RCC 7860 (cell line): Measurements from ENCODE around the gene WDFY3.
"Not testable (repeated sequence)": the region's sequence is repeated elsewhere in the genome, so short reads cannot be mapped to it uniquely, and the experiment has no call there.

Experiments
- DNase-seq: peaks from one replicate; pipeline ENCODE4 v3.0.0-alpha.2; 2015; ENCODE audit warnings: low spot score
- FAIRE-seq: peaks from 2 replicates; lab custom pipeline; 2012; peaks lifted over from hg19 to GRCh38; lab: Jason Lieb, UNC

WDFY3 gene

DNA sequence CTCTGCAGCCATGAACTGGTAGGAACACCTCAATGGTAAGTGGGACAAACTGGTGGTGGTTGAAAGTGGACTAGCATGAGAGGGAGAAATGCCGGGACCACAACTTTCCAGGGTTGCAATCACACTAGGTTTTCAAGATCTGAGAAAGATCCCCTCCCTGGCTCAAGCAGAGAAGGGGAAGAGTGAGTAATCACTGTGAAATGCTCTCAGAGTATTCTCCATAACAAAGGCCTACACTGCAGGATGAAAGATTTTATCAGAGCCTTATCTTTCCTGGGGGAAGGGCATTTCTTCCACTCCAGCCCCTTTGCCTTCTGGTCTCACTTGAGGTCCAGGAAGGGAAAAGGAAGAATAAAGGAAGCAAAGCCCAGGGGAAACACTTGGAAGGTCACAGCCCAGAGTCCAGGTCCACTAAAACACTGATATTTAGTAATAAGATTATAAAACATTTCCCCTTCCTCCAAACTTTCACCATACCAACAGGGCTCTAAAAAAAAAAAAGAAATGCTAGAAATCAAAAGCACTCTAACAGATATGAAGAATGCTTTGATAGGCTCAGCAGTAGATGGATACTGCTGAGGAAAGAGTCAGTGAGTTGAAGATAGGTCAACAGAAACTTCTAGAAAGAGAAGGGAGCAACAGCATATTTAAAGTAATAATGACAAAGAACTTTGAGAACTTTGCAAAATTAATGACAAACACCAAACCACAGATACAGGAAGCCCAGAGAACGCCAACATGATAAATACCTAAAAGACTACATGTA is 95.9 kb downstream of the WDFY3 start:
- peak; percentile 73 for DNase-seq
- peak; percentile 77 for FAIRE-seq

DNA sequence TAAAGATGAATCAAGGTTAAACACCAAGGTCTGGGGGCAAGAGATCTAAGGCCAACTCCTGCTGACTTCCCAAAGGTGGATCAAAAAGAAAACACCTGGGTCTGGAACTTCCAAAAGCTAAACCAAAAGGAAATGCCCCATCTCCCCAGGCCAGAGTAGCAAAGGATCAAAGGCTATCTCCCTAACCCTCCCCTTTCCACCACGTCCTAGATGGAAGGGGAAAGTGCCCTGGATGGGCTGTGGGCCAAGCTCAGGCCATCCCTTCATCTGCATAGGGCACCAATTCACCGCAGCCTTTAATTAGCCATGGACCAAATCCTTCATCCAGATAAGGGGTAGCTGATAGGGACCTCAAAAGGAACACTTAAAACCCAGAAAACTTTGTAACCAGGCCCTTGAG is 100.2 kb downstream of the WDFY3 start:
- DNase-seq = no peak
- FAIRE-seq = no peak

DNA sequence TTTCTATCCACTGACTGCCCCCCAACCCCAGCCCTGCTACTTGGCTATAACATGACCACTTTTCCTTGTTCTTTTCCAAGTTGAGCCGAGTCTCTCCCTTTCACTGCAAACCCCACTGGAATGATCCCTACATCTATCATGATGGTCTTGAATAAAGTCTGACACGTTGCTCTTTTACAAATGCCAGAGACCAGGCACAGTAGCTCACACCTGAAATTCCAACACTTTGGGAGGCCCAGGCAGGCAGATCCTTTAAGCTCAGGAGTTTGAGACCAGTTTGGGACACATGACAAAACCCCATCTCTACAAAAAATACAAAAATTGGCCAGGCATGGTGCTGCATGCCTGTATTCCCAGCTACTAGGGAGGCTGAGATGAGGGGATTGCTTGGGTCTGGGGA is 100.9 kb downstream of the WDFY3 start:
- FAIRE-seq (no peak), DNase-seq (no peak)

DNA sequence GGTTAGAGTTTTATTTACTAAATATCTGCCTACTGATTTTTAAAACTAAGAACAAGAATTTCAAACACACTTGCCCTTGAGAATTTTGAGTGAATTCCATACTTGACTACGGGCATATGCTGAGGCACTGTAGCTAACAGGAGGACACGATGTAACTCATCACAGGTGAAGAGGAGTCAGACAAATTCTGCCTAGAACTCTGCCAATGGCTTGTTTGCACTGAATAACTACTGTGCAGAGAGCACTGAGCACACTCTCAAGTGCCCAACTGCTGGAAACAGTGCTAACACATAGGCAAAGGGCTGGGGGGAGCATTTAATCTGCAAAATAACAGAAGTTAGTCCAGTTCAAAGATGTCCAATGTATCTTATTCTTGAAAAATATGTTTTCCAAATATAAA is 104.4 kb downstream of the WDFY3 start:
- FAIRE-seq (no peak), DNase-seq (no peak)

DNA sequence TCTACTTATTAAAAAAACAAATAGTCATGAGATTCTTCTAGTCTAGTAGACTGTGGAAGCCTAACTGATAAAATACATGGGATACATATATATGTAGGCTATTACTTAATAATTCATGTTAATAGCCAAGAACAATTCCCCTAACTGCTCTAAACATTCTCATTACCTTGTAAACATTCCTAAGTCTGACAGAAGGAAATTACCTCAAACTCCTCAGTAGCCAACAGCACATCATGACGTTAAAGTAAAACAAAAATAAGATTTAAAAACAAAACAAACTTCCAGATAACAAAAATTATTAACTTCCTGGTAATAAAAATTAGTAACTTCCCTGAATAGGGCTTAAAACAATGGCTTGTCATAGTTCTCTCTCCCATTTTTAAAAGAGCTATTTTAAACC is 109.2 kb downstream of the WDFY3 start:
- DNase-seq = no peak
- no peak for FAIRE-seq

DNA sequence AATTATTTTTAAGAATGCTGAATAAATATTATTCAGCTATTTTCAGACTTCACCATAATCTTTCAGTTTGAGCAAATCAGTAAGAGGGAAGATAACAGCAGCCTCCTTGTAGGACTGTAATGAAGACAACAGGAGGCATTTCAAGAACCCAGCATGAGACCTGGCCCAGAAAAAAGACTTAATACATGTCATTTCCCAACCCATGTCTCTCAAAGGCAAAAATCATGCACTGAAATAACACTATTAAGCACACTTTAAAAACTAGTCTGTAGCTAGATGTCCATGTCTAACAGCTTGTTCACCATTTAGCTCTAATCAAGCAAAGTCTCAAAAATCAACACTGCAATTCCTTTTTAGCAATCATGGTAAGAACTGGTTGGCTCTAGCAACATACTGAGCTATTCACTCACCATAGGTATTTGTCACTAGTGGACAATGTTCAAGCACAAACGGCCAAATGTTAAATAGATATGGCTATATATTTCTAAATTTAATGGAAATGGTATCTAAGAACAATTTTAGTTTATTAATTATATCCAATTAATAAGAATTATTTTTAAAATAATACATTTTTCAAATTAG is 109.9 kb downstream of the WDFY3 start:
- FAIRE-seq = no peak

DNA sequence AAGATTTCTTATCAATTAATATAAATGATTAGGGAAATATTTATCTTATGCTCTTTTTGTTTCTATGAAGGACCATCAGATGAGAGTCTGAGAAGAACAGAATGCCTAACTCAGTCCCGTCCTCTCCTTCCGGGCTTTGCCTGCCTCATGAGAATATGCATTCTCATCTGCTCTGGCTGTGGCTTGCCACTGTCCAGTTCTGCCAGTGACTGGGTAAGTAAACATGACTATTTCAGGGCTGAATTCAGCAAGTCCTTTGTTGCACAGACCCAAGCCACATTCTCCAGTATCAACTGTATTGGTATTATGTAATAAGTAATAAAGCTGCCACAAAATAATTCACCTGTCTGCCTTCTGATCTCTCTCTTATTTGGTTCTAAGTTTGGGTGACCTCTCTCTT is 110.7 kb downstream of the WDFY3 start:
- no peak for DNase-seq
- no peak for FAIRE-seq

More for the DNA sequence above, 109.9 kb downstream of the WDFY3 start:
- DNase-seq = no peak

DNA sequence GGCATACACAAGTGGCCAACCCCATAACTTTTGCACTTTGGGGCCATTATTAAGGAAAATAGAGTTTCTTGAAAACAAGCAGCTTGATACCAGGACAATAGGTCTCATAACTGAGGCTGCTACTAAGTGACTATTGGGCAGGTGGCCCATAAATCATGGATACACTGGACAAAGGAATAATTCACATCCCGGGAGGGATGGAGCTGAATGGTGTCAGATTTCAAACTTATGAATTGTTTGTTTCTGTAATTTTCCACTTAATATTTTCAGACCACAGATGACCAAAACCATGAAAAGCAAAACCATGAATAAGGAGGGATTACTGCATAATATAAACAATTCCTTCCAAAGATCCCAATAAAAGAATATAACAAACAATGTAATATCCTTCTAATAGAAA is 114.4 kb downstream of the WDFY3 start:
- FAIRE-seq = no peak
- no peak for DNase-seq

DNA sequence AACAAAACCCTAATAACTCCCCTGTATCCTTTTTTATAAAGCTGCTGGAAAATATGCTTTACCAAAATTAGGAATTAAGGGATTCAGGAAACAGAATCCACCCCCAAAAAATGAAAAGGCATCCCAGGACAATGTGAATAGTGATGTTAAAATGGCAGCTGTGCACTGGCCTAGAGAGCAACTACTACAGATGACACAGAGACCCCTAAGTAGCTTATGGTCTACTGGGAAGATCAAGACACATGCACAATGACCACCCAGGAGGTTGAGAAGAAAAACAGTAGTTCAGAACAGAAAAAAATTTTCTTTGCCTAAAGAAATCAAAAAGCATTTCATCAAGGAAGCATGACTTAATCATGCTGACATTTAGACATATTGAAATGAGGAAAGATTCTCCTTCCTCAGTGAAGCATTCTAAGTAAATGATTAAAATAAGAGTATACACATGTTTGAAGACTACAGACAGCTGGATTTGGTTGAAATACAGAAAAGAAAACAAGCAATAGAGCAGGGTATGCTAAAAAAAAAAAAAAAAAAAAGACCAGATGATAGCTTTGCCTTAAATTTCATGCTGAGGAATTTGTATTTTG is 117.3 kb downstream of the WDFY3 start:
- FAIRE-seq (no peak), DNase-seq (no peak)

DNA sequence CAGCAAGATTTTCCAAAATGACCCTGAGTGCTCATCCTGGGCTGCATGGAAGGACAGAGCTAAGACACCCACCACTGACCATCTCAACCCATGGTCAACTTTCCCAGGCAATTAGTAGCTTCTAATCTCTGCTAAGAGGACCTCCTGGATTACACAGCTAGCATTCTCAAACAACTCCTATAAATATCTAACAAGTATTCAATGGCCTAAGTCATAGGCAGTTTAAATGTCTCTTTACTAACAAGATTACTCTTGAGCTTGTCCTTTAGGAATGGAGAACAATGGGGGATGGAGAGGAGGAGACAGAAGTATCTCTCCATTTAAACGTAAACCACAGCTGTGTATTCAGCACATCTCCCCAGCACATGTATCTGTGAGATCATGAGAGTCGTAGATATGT is 118.1 kb downstream of the WDFY3 start:
- FAIRE-seq = no peak
- no peak for DNase-seq

DNA sequence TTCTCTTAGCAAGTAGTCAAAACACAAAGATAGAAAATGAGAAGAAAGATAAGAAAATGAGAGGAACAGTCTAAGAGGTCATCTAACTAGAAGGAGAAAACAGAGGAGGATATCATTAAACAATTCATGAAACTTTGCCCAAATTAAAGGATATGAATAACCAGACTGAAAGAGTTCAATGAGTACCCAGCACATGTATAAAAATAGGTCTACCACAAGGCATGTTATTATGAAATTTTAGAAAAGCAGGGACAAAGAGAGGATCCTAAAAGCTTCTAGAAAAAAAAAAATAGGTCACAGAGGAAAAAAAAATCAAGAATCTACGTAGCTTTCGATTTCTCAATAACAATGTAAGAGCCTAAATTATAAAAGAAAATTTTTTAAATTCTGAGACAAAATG is 118.5 kb downstream of the WDFY3 start:
- FAIRE-seq (no peak), DNase-seq (no peak)

DNA sequence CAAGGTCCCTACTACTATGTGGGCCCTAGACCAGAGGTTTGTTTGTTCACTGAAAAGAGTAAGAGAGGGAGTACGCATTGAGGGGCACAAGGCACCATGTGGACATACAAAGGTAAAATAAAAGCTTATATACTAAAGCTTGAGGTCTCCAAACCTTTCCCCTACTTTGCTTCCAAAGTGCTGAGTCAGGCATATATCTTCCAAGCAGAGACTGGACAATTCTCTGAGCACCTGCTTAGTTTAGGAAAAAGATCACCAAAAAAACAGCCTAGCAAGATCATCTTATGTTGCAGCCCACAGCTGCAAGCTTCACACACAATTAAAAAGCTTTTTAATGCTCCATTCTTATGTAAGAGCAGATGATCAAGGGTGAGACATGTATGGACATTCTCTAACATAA is 119.5 kb downstream of the WDFY3 start:
- DNase-seq (no peak), FAIRE-seq (no peak)

DNA sequence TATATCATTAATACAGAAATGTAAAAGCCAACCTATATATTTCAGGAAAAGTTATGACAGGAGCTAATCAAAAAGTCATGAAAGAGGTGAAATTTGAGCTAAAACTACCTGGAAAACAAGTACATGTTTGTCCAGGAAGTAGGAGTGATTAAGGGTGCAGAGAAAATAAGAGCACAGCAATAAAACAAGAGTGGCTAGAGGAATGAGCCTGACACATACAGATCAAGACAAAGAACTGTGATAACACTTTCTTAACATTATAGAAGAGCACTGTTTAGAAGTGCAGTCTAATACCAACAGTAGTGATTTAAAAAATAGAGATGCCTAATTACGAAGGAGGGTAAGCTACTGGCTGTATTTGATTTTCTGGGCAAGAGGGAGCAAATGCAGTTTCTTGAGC is 125.1 kb downstream of the WDFY3 start:
- FAIRE-seq = no peak

DNA sequence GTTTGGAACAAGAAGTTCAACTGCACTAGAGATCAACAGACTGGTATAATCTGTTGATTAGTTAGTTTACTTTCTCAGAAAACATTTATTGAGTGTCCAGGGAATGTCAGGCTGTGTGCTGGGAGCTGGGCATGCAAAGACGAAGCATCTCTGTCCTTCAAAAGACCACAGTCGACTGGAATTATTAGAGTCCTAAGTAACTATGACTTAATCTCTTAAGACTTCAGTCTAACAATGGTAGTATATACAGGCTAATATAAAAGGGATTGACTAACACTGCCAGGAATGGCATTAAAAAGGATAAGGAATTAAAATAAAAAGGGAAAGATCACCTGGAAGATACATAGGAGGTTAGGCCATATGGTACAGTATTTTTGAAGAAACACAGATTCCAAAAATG is 128.7 kb downstream of the WDFY3 start:
- FAIRE-seq = no peak
- DNase-seq = no peak

More for the DNA sequence above, 125.1 kb downstream of the WDFY3 start:
- no peak for DNase-seq

DNA sequence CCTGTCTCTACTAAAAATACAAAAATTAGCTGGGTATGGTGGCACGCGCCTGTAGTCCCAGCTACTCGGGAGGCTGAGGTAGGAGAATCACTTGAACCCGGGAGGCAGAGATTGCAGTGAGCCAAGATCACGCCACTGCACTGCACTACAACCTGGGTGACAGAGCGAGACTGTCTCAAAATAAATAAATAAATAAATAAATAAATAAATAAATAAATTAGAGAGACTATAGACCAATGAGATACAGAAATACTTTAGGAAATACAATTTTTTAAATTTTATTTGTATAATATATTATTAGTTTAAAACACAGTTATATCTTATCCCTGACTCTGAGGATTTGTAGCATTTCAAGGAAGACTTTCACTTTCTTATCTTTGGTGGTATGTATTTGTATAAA is 136.9 kb downstream of the WDFY3 start:
- FAIRE-seq, DNase-seq: not testable (repeated sequence)

DNA sequence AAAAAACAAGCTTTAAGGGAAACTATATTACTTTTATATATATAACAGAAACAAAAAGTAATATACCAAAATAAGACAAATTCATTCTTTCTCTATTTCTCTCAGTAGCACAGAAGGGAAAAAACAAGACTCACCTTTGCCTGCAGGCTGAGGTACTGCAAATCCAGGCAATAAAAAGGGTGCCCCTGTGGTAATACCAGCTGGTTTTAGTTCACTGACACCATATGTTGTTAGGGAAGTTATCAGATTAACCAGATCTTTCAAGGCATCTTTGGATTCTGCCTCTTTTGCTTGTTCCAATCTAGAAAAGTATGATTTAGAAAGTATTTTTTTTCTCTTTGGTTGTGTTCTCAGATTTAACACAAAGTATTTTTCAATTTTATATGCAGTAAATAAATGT is 139.8 kb downstream of the WDFY3 start:
- FAIRE-seq = no peak
- DNase-seq = no peak

DNA sequence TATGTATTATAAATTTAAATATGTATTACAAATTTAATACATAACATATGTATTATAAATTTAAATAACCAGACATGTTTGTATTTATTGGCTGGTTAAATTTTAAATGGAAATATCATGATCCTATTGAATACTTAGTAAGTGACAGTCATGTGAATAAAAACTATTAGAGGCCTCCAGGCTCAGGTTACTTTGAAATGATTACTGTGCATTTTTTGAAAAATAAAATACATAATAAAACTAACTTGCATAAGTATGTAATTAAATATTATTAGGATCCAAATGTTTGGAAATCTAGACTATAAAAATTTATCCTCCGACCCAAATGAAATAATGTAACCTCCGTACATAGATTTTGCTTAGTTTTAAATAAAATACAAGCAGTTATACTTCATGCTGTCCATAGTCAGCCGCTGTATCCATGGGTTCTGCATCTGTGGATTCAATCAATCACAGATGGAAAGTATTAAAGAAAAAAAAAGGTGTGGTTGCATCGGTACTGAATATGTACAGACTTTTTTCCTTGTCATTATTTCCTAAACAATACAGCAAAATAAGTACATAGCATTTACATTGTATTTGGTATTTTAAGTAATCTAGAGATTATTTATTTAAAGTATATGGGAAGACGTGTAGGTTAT is 140.7 kb downstream of the WDFY3 start:
- no peak for DNase-seq
- no peak for FAIRE-seq

DNA sequence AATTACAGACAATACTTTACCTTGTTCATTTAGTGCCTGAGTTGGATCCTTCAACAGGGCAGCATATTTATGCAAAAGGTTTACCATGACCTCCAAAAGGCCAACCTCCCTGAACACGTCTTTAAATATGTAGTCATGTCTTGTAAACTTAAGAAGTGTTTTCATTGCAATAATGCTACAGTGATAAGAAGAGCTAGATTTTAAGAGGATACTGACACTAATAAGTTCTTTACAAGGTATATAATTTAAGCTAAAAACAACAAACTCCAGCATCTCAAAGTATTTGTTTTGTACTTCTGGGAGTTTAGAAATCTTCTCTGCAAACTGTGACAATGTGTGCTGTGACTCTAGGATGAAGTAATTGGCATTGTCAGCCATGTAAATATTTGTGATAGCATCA is 145.4 kb downstream of the WDFY3 start:
- DNase-seq = no peak
- FAIRE-seq = no peak

DNA sequence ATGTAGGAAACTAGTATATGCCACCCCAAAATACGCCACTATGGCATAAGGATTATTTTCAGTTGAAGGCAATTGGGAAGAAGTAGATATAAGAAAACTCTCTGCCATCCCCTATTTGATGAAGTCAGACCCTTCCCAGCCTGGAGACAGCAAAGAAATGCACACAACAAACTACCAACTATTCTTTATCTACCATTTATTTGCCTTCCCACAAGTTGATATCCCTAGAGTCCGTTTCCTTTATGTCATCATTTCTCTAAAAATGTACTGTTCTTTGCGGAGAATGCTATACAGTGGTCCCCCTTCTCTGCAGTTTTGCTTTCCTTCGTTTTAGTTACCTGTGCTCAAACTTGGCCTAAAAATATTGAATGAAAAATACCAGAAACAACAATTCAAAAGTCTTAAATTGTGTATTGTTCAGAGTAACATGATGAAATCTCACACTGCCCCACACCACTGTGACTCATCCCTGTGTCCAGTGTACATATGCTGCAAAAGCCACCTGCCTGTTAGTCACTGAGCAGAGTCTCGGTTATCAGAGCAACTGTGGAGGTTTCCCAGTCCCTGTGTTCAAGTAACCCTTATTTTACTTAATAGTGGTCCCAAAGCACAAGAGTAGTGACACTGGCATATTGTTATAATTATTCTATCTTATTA is 152.3 kb downstream of the WDFY3 start:
- DNase-seq (peak; percentile 54), FAIRE-seq (peak; percentile 86)

DNA sequence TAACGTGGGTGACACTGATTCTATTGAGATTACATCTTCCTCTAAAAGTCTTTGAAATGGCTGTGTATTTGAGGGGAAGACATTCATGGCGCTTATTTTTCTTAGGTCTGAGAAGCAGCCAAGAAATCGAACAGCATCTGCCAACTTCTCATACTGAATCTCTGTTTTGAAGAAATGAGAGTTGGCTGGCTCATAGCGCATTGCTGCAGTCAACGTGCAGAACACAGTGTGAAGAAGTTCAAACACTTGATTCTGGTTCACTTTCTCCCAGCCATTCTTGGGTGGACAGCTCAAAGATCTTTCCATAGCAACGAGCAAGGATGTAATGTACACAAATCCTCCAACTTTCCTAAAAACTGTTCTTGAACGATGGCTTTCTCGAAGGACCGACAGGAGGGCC is 156.5 kb downstream of the WDFY3 start:
- FAIRE-seq (no peak), DNase-seq (no peak)

DNA sequence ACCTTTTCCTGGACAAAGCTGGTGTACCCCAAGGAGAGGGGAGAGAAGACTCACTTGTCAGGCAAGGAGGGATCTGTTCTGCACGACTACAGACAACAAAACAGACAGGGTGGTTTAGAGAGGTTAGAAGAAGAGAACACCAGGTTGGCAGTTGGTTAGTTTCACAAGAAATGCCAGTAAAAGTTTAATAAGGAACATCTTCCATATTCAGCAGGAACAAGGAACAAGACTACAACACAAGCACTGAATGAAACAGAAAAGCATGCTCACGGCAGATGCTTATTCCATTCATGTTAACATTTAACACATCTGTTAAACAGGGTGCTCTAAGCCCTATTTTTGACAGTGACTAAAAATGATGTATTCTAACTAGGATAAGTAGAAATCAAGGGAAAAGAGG is 158.2 kb downstream of the WDFY3 start:
- DNase-seq (no peak), FAIRE-seq (no peak)
